ENCODE results near the gene SPANXA1.
"Not testable (repeated sequence)": the region's sequence is repeated elsewhere in the genome, so short reads cannot be mapped to it uniquely, and the experiment has no call there.

SPANXA1 gene

DNA sequence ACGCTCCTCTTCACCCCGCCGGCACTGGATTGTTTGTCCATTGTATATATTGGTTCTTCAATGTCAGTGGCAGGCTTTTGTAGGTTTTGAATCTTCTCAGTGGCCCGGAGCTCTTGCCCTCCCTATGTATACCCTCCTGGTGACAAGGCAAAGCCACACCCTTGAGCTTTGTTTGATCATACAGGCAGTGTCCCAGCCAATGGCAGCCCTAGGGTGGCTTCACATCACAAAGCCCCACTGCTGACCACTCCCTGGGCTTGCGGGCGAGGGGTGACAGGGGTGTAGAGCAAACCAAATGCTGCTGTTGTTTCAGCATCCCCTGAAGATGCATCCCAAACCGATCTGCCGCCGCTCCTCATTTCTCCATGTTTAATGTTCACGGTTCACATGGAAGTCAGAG is at the start of gene SPANXA1:
SPANXA1 (minus strand) TSS at position 101 of the 400 bp plus-strand sequence; CDS start at position 41, 60 bp downstream.
- DNase-seq, result not testable (repeated sequence)

DNA sequence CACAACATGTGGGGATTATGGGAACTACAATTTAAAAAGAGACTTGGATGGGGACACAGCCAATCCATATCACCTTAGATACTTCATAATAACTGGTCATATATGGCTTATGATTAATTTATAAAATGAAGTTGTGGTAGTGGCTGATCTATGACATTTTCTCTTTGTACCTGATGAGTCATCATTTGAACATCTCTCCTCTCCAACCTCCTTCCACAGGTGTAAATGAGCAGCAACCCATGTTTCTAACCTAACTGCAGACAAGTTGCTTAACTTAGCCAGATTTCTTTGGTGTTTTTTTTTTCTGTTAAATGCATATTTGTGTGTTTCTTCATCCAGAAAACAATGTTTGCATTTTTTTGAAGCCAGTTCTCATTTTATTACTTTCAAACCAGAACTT is 47.6 kb upstream of the SPANXA1 start:
- DNase-seq, result no peak

DNA sequence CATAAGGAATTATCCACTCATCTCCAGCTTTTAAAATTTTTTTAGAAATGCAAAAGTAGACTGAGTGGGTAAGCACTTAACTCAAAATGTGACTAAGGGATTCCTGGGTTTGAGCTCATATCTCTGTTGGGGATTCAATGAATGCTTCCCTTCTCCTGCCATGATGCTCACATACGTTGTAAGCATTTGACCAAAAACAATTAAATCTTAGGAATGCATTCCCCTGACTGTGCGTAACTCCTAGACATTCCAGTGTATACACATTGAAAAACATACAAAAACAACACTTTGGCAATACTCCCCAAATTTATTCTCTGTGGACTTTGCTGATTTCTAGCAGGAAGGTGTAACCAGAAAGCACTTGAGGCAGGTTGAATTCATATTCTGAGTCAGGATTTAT is 34.8 kb upstream of the SPANXA1 start:
- DNase-seq, result no peak

DNA sequence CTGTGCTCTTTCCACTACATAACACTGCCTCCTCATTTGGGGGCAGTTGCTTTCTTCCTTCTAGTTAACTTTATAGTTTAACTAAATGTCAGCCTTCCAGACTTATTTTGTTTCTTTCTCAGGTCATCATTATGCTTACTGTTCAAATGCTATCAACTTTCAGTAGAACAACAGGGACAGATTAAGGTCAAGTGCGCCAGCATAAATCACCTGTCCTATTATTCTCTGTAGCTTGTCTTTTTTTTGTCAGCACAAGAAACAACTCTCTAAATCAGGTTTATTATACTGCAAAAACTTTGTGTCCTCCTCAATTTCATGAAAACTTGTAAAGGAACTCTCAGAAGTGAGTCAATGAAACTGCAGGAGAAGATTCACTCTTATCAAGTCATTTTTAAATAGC is 24.6 kb upstream of the SPANXA1 start:
- DNase-seq, result no peak

DNA sequence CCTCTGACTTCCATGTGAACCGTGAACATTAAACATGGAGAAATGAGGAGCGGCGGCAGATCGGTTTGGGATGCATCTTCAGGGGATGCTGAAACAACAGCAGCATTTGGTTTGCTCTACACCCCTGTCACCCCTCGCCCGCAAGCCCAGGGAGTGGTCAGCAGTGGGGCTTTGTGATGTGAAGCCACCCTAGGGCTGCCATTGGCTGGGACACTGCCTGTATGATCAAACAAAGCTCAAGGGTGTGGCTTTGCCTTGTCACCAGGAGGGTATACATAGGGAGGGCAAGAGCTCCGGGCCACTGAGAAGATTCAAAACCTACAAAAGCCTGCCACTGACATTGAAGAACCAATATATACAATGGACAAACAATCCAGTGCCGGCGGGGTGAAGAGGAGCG is 4.9 kb upstream of the SPANXA1 start, which contains the start of gene SPANXA2:
SPANXA2 (plus strand) TSS at position 301 of the 400 bp plus-strand sequence; CDS start at position 361, 60 bp downstream.
- DNase-seq, result not testable (repeated sequence)

- DNase-seq, result not testable (repeated sequence)
Observed at GRCh38 chrX:141542551-141542950, 42.0 kb downstream of the SPANXA1 start.
